ENCODE measurements around the gene TMEM185A.
"Not testable (repeated sequence)": the region's sequence is repeated elsewhere in the genome, so short reads cannot be mapped to it uniquely, and the experiment has no call there.

TMEM185A gene

GRCh38 chrX:149626829-149627228 lies 4.8 kb downstream of the TMEM185A start:
- not testable (repeated sequence) for DNase-seq (ENCODE audit: low spot score)

- not testable (repeated sequence) for DNase-seq (ENCODE audit: low spot score)
Measured at GRCh38 chrX:149619662-149620061, 11.9 kb downstream of the TMEM185A start.

- no peak for DNase-seq (ENCODE audit: low spot score)
Measured at GRCh38 chrX:149618871-149619270, 12.7 kb downstream of the TMEM185A start.

- DNase-seq (ENCODE audit: low spot score), result no peak
Measured at GRCh38 chrX:149611623-149612175, 19.9 kb downstream of the TMEM185A start.

GRCh38 chrX:149610511-149610910 lies 21.1 kb downstream of the TMEM185A start:
- DNase-seq (ENCODE audit: low spot score), result no peak

GRCh38 chrX:149607699-149608098 lies 23.9 kb downstream of the TMEM185A start:
- no peak for DNase-seq (ENCODE audit: low spot score)

- DNase-seq (ENCODE audit: low spot score), result not testable (repeated sequence)
Measured at GRCh38 chrX:149605248-149605885, 26.2 kb downstream of the TMEM185A start.

GRCh38 chrX:149598603-149599002 lies 33.0 kb downstream of the TMEM185A start:
- not testable (repeated sequence) for DNase-seq (ENCODE audit: low spot score)

- DNase-seq (ENCODE audit: low spot score), result not testable (repeated sequence)
Measured at GRCh38 chrX:149595943-149596342, 35.6 kb downstream of the TMEM185A start.

- not testable (repeated sequence) for DNase-seq (ENCODE audit: low spot score)
Measured at GRCh38 chrX:149595214-149595613, 36.4 kb downstream of the TMEM185A start, which contains the start of gene HSFX2. TSS of gene HSFX2 (minus strand) at chrX:149595314. CDS start at chrX:149594700, 614 bp downstream.

- not testable (repeated sequence) for DNase-seq (ENCODE audit: low spot score)
Measured at GRCh38 chrX:149590993-149591392, 40.6 kb downstream of the TMEM185A start.

- DNase-seq (ENCODE audit: low spot score), result not testable (repeated sequence)
Measured at GRCh38 chrX:149587359-149587758, 44.2 kb downstream of the TMEM185A start, which contains the start of gene MAGEA9B. TSS of gene MAGEA9B (minus strand) at chrX:149587459. CDS start at chrX:149583179, 4,280 bp downstream.

GRCh38 chrX:149585631-149586030 lies 46.0 kb downstream of the TMEM185A start:
- not testable (repeated sequence) for DNase-seq (ENCODE audit: low spot score)

- DNase-seq (ENCODE audit: low spot score), result not testable (repeated sequence)
Measured at GRCh38 chrX:149573456-149573855, 58.1 kb downstream of the TMEM185A start.

GRCh38 chrX:149572743-149573142 lies 58.8 kb downstream of the TMEM185A start:
- no peak for DNase-seq (ENCODE audit: low spot score)

GRCh38 chrX:149571770-149572169 lies 59.8 kb downstream of the TMEM185A start:
- no peak for DNase-seq (ENCODE audit: low spot score)

GRCh38 chrX:149570668-149571067 lies 60.9 kb downstream of the TMEM185A start:
- DNase-seq (ENCODE audit: low spot score), result peak; percentile 38

GRCh38 chrX:149569770-149570169 lies 61.8 kb downstream of the TMEM185A start:
- no peak for DNase-seq (ENCODE audit: low spot score)

GRCh38 chrX:149568701-149569296 lies 62.8 kb downstream of the TMEM185A start:
- no peak for DNase-seq (ENCODE audit: low spot score)

GRCh38 chrX:149567621-149568417 lies 63.8 kb downstream of the TMEM185A start:
- DNase-seq (ENCODE audit: low spot score), result no peak

- DNase-seq (ENCODE audit: low spot score), result no peak
Measured at GRCh38 chrX:149563359-149563758, 68.2 kb downstream of the TMEM185A start.

- DNase-seq (ENCODE audit: low spot score), result not testable (repeated sequence)
Measured at GRCh38 chrX:149555251-149555650, 76.3 kb downstream of the TMEM185A start.
